Left ventricle myocardium inferior (tissue), 1 donor: ENCODE measurements around the gene NPIPB2. TPM values are rescaled to one million over a fixed set of nuclear protein-coding genes. Genes with fewer than 3 reads are reported as not detected.

Source experiments
- DNase-seq: peaks from one replicate; pipeline ENCODE4 v3.0.0-alpha.2; 2020
- H3K27ac ChIP-seq: fragments of 200-600 bp; replicated peaks from 2 replicates; pipeline ENCODE4 v1.8.0; 2021
- H3K27me3 ChIP-seq: fragments of 200-600 bp; 2 replicates; pipeline ENCODE4 v1.8.0; 2021; ENCODE audit warnings: low read depth
- H3K36me3 ChIP-seq: fragments of 200-600 bp; 2 replicates; pipeline ENCODE4 v1.8.0; 2021
- H3K4me1 ChIP-seq: fragments of 200-600 bp; 2 replicates; pipeline ENCODE4 v1.8.0; 2021
- H3K4me3 ChIP-seq: fragments of 200-600 bp; 2 replicates; pipeline ENCODE4 v1.8.0; 2021; ENCODE audit warnings: mild to moderate bottlenecking, moderate library complexity
- H3K9me3 ChIP-seq: fragments of 200-600 bp; replicated peaks from 2 replicates; pipeline ENCODE4 v1.8.0; 2021
- CTCF ChIP-seq: fragments of 200-600 bp; IDR thresholded peaks from 2 replicates; pipeline ENCODE4 v1.8.0; 2021; ENCODE audit warnings: antibody characterized with exemption, mild to moderate bottlenecking, borderline replicate concordance
- intact Hi-C: fragments of 100-400 bp; cut with micrococcal nuclease; formaldehyde crosslinking; loops from one replicate; pipeline ENCODE4 v1.11.0; 2022
- total RNA-seq: library from RNA; stranded (reverse); fragmentation: NEBNext Ultra II Directional; extraction: Animal tissue kit (Norgen Biotek cat#: 25700); gene quantifications from one replicate; pipeline ENCODE4 v1.2.1, GENCODE V29; 2021
- donor health status: DM: no; HTN: yes; CAD: no; lungs with severe emphysema.

NPIPB2 gene
- total RNA-seq, 1 donor from 2014 or later = 0.77 TPM

- Histone ChIP-seq H3K36me3 (no peaks in the 10 kb centered on the region), H3K9me3 (no peaks in the 10 kb centered on the region), H3K4me3 (peak overlapping the region; percentile 97), H3K27me3 (no peaks in the 10 kb centered on the region), H3K27ac (peak overlapping the region; percentile 98), H3K4me1 (peaks cover 74% of the 10 kb centered on the region)
- intact Hi-C loops = no loop called here
- no peak for DNase-seq
- no peak for TF ChIP-seq CTCF
Measured at GRCh38 chr16:11913425-11914079, 28.3 kb downstream of the NPIPB2 start.

GRCh38 chr16:11909653-11910545, 31.9 kb downstream of the NPIPB2 start:
- Histone ChIP-seq H3K36me3 (no peaks in the 10 kb centered on the region), H3K4me1 (peaks cover 73% of the 10 kb centered on the region), H3K27me3 (no peaks in the 10 kb centered on the region), H3K9me3 (no peaks in the 10 kb centered on the region), H3K27ac (peak overlapping the region; percentile 46), H3K4me3 (no peak overlapping the region)
- no peak for DNase-seq
- no peak for TF ChIP-seq CTCF
- intact Hi-C loops = no loop called here

DNA sequence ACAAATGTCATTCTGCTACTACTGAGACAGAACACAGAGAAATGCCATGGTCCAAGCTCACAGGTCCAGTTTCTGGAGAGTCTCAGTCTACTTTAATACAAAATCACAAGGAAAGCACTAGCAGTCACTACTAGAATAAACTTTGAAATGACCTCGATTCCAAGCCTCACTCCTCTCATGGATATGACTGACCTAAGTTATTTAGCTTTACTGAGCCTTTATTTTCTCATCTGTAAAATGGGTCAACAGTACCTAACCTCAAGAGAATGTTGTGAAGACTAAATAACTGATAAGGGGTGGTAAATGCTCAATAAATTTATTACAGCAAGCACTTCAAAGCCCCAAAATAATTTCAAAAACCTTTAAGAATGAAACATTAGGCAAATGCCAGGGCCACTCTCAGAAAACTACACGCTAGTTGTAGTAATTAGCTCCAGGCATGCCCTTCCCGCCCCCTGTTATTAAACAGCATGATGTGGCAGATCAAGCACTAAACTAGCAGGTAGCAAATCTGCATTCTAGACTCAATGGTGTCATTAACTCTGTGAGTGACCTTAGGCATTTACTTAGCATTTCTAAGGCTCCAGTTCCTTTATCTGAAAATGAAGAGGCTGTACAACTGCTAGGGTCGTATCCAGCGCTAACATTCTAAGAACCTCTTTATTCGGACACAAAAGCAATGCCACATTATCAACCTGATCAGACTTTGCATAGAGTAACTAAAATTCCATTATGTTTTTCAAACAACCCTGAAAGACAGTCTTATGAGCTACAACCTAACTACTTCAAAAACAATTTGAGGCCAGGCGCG, 34.5 kb downstream of the NPIPB2 start:
- H3K4me3 ChIP-seq = no peak overlapping the region
- intact Hi-C loops = no loop called here
- no peak overlapping the region for H3K27ac ChIP-seq
- H3K4me1 ChIP-seq = peaks cover 55% of the 10 kb centered on the region
- no peak for DNase-seq
- H3K27me3 ChIP-seq = no peaks in the 10 kb centered on the region
- H3K36me3 ChIP-seq = no peaks in the 10 kb centered on the region
- no peaks in the 10 kb centered on the region for H3K9me3 ChIP-seq
- TF ChIP-seq CTCF = no peak

- no peaks in the 10 kb centered on the region for H3K27me3 ChIP-seq
- H3K36me3 ChIP-seq = no peaks in the 10 kb centered on the region
- no peaks in the 10 kb centered on the region for H3K9me3 ChIP-seq
- DNase-seq = no peak
- no peak overlapping the region for H3K27ac ChIP-seq
- peaks cover 50% of the 10 kb centered on the region for H3K4me1 ChIP-seq
- intact Hi-C loops = no loop called here
- no peak overlapping the region for H3K4me3 ChIP-seq
- no peak for TF ChIP-seq CTCF
Measured at GRCh38 chr16:11903906-11904305, 37.9 kb downstream of the NPIPB2 start.

DNA sequence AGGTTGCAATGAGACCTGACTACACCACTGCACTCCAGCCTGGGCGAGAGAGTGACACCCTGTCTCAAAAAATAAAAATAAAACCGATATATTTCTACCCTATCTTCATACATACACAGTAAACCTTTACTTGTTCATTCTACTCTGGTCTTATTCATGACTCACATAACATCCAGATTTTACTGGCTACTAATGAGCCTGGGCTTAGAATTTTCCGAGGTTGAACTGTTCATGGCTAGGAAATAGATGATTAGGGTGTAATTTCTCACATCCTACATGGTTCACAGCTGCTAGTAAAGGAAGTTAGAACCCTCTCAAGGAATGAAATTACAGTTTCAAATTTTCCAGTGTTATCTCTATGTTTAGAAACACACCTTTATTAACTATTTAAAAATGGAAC, 40.8 kb downstream of the NPIPB2 start:
- intact Hi-C loops = no loop called here
- Histone ChIP-seq H3K27me3 (no peaks in the 10 kb centered on the region), H3K4me1 (peaks cover 38% of the 10 kb centered on the region), H3K4me3 (no peak overlapping the region), H3K36me3 (peaks cover 4% of the 10 kb centered on the region), H3K9me3 (no peaks in the 10 kb centered on the region), H3K27ac (no peak overlapping the region)
- no peak for TF ChIP-seq CTCF
- DNase-seq = no peak
